H9 (cell line): Measurements from ENCODE around the gene USP3. TPM values are rescaled to one million over a fixed set of nuclear protein-coding genes. Genes with fewer than 3 reads are reported as not detected.

Source experiments
- DNase-seq: peaks from one replicate; pipeline ENCODE4 v3.0.0-alpha.2; 2017
- H2AFZ ChIP-seq: one replicate; pipeline ENCODE4 v1.6.1; 2013; ENCODE audit warnings: mild to moderate bottlenecking, low read length, control low read depth, moderate library complexity
- H2AK5ac ChIP-seq: 2 replicates; pipeline ENCODE4 v1.6.1; 2013; ENCODE audit warnings: low read length, control low read depth, mixed read lengths; ENCODE audit not compliant: insufficient read length
- H2BK120ac ChIP-seq: one replicate; pipeline ENCODE4 v1.6.1; 2013; ENCODE audit warnings: low read depth, mild to moderate bottlenecking, low read length, control low read depth, inconsistent platforms; ENCODE audit not compliant: poor library complexity, severe bottlenecking
- H2BK12ac ChIP-seq: 2 replicates; pipeline ENCODE4 v1.6.1; 2013; ENCODE audit warnings: low read length, control low read depth, mixed read lengths, low read depth; ENCODE audit not compliant: insufficient read length
- H2BK15ac ChIP-seq: 2 replicates; pipeline ENCODE4 v1.6.1; 2013; ENCODE audit warnings: low read depth, low read length, control low read depth
- H2BK20ac ChIP-seq: one replicate; pipeline ENCODE4 v1.6.1; 2013; ENCODE audit warnings: low read depth, mild to moderate bottlenecking, low read length, control low read depth, inconsistent platforms; ENCODE audit not compliant: poor library complexity, severe bottlenecking
- H2BK5ac ChIP-seq: 2 replicates; pipeline ENCODE4 v1.6.1; 2013; ENCODE audit warnings: low read length, control low read depth, mixed read lengths; ENCODE audit not compliant: insufficient read length
- H3K14ac ChIP-seq: 2 replicates; pipeline ENCODE4 v1.6.1; 2013; ENCODE audit warnings: low read length, control low read depth; ENCODE audit not compliant: insufficient read depth
- H3K18ac ChIP-seq: 2 replicates; pipeline ENCODE4 v1.6.1; 2013; ENCODE audit warnings: low read depth, mild to moderate bottlenecking, mixed read lengths, low read length, control low read depth; ENCODE audit not compliant: insufficient read length
- H3K23ac ChIP-seq: 2 replicates; pipeline ENCODE4 v1.6.1; 2013; ENCODE audit warnings: low read length, control low read depth, mixed read lengths, low read depth; ENCODE audit not compliant: insufficient read length
- H3K23me2 ChIP-seq: 2 replicates; pipeline ENCODE4 v1.6.1; 2013; ENCODE audit warnings: low read depth, mild to moderate bottlenecking, mixed read lengths, low read length, control low read depth; ENCODE audit not compliant: insufficient read length, poor library complexity, severe bottlenecking
- H3K27ac ChIP-seq: 2 replicates; pipeline ENCODE4 v1.5.1; 2013; ENCODE audit warnings: low read length, control low read depth, mixed read lengths, low read depth; ENCODE audit not compliant: insufficient read length
- H3K27me3 ChIP-seq: 2 replicates; pipeline ENCODE4 v1.6.1; 2013; ENCODE audit warnings: low read length, control low read depth, inconsistent platforms; ENCODE audit not compliant: insufficient read depth
- H3K4ac ChIP-seq: 2 replicates; pipeline ENCODE4 v1.6.1; 2013; ENCODE audit warnings: low read depth, mild to moderate bottlenecking, control low read depth, inconsistent platforms, low read length, moderate library complexity
- H3K4me1 ChIP-seq: 2 replicates; pipeline ENCODE4 v1.6.1; 2013; ENCODE audit warnings: low read length, control low read depth, inconsistent platforms; ENCODE audit not compliant: insufficient read depth
- H3K4me2 ChIP-seq: 2 replicates; pipeline ENCODE4 v1.6.1; 2013; ENCODE audit warnings: low read length, control low read depth, mixed read lengths; ENCODE audit not compliant: insufficient read length, insufficient read depth
- H3K56ac ChIP-seq: 2 replicates; pipeline ENCODE4 v1.6.1; 2013; ENCODE audit warnings: low read depth, mild to moderate bottlenecking, mixed read lengths, low read length, control low read depth; ENCODE audit not compliant: insufficient read length
- H3K79me1 ChIP-seq: 2 replicates; pipeline ENCODE4 v1.6.1; 2013; ENCODE audit warnings: low read depth, mild to moderate bottlenecking, moderate library complexity, low read length, control low read depth, inconsistent platforms; ENCODE audit not compliant: insufficient read depth, poor library complexity, severe bottlenecking
- H3K79me2 ChIP-seq: 2 replicates; pipeline ENCODE4 v1.6.1; 2013; ENCODE audit warnings: low read length, control low read depth, inconsistent platforms; ENCODE audit not compliant: insufficient read depth
- H3K9ac ChIP-seq: 2 replicates; pipeline ENCODE4 v1.6.1; 2013; ENCODE audit warnings: low read length, control low read depth, mixed read lengths; ENCODE audit not compliant: insufficient read length; ENCODE audit errors: extremely low read depth
- H3K9me3 ChIP-seq: one replicate; pipeline ENCODE4 v1.6.1; 2013; ENCODE audit warnings: low read depth, low read length, inconsistent platforms; ENCODE audit not compliant: control insufficient read depth
- H3T11ph ChIP-seq: one replicate; pipeline ENCODE4 v1.6.1; 2013; ENCODE audit warnings: mild to moderate bottlenecking, low read length, control low read depth, inconsistent platforms
- H4K20me1 ChIP-seq: one replicate; pipeline ENCODE4 v1.6.1; 2013; ENCODE audit not compliant: control insufficient read depth, insufficient read length, insufficient read depth
- H4K5ac ChIP-seq: 2 replicates; pipeline ENCODE4 v1.6.1; 2013; ENCODE audit warnings: low read depth, mild to moderate bottlenecking, mixed read lengths, low read length, control low read depth; ENCODE audit not compliant: insufficient read length
- H4K8ac ChIP-seq: replicated peaks from 2 replicates; pipeline ENCODE4 v1.6.1; 2013; ENCODE audit warnings: low read length, control low read depth, mixed read lengths, low read depth; ENCODE audit not compliant: insufficient read length
- H4K91ac ChIP-seq: 2 replicates; pipeline ENCODE4 v1.6.1; 2013; ENCODE audit warnings: low read depth, mild to moderate bottlenecking, moderate library complexity, mixed read lengths, low read length, control low read depth; ENCODE audit not compliant: insufficient read length
- H3K27ac Mint-ChIP-seq, 3 experiments: 2 replicates in 2 of 3; 3 replicates in 1 of 3; pipeline ENCODE4 v1.8.0; 2020 to 2021; ENCODE audit warnings: mixed read lengths in 3 of 3, mild to moderate bottlenecking in 1 of 3, moderate library complexity in 1 of 3
- H3K27me3 Mint-ChIP-seq: 2 replicates; pipeline ENCODE4 v1.8.0; 2021; ENCODE audit warnings: low read depth, mild to moderate bottlenecking, moderate library complexity, mixed read lengths
- H3K36me3 Mint-ChIP-seq, 3 experiments: 2 replicates in 2 of 3; 3 replicates in 1 of 3; pipeline ENCODE4 v1.8.0; 2020 to 2021; ENCODE audit warnings: low read depth in 3 of 3, mixed read lengths in 3 of 3; ENCODE audit not compliant: insufficient read depth in 1 of 3
- H3K4me1 Mint-ChIP-seq, 2 experiments: 2 replicates each; pipeline ENCODE4 v1.8.0; 2020; ENCODE audit warnings: mixed read lengths in 2 of 2
- H3K4me3 Mint-ChIP-seq, 2 experiments: 2 replicates in 1 of 2; 3 replicates in 1 of 2; pipeline ENCODE4 v1.8.0; 2020 to 2021; ENCODE audit warnings: mild to moderate bottlenecking in 2 of 2, mixed read lengths in 2 of 2, moderate library complexity in 1 of 2
- H3K9me3 Mint-ChIP-seq, 2 experiments: 2 replicates in 1 of 2; 3 replicates in 1 of 2; pipeline ENCODE4 v1.8.0; 2020; ENCODE audit warnings: mild to moderate bottlenecking in 2 of 2, mixed read lengths in 2 of 2, moderate library complexity in 1 of 2
- WGBS: extraction: QIAGEN DNeasy Blood & Tissue Kit; methylation state at CpG from one replicate; pipeline ENCODE4 v1.1.7; 2013; ENCODE audit warnings: missing lambda C conversion rate, low lambda C conversion rate, mixed read lengths; ENCODE audit not compliant: insufficient read length; ENCODE audit errors: extremely low coverage; 5-methylcytosine and 5-hydroxymethylcytosine counted together
- total RNA-seq: library from RNA; stranded (reverse); gene quantifications from 2 replicates; pipeline ENCODE4 v1.2.1, GENCODE V29; 2021
- TF ChIP-seq, protein P1 (sequence below): fragments of 200-600 bp; sonication (generic); conservative IDR thresholded peaks from 3 replicates; pipeline ENCODE4 v1.8.0; 2021; ENCODE audit warnings: antibody characterized with exemption, mild to moderate bottlenecking

Gene USP3
- total RNA-seq, 1 experiment from 2014 or later: 14.2 TPM

DNA sequence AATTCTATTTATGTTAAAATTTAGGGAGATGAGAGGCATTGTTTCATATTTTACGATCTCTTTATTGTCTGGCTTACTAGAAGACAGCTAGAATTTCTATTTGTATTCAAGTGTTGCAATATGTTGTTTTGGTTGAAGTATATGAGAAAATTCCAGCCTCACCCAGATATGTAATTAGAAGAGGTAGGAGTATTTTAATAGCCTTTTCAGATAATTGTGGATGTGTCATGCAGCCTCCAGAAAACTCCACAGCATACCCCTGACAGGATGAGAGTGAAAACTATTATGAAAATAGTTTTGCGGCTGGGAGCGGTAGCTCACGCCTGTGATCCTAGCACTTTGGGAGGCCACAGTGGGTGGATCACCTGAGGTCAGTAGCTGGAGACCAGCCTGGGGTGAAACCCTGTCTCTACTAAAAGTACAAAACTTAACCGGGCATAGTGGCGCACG, 21.5 kb upstream of the USP3 start:
- Histone ChIP-seq H3K27ac (no peak overlapping the region), H3K18ac (no peak overlapping the region), H4K8ac (no peak overlapping the region), H2BK20ac (no peak overlapping the region), H4K91ac (no peak overlapping the region), H3K9me3 (no peaks in the 10 kb centered on the region), H4K5ac (no peak overlapping the region), H3K14ac (no peak overlapping the region), H2BK5ac (no peak overlapping the region), H2BK12ac (no peak overlapping the region), H3K4ac (no peak overlapping the region), H3K23me2 (no peaks in the 10 kb centered on the region), H2AFZ (no peak overlapping the region), H3K27me3 (no peaks in the 10 kb centered on the region), H3K9ac (no peak overlapping the region), H3K4me1 (peaks cover 5% of the 10 kb centered on the region; the same call in 1 of the 2 replicates), H3K79me2 (no peaks in the 10 kb centered on the region), H3K56ac (no peak overlapping the region), H3K79me1 (no peaks in the 10 kb centered on the region), H3K23ac (no peak overlapping the region), H3T11ph (no peak overlapping the region), H2AK5ac (no peak overlapping the region), H2BK120ac (no peak overlapping the region), H3K4me2 (no peak overlapping the region), H4K20me1 (no peaks in the 10 kb centered on the region), H2BK15ac (no peak overlapping the region)
- Mint-ChIP-seq H3K27me3 (peaks cover 6% of the 10 kb centered on the region), H3K4me3 (no peak overlapping the region), H3K36me3 (no peaks in the 10 kb centered on the region), H3K27ac (peak overlapping the region in 1 of 3 experiments; percentile 73; a peak in 2 of 7 replicates), H3K4me1 (peaks cover 33 to 45% of the 10 kb centered on the region in 2 experiments), H3K9me3 (no peaks in the 10 kb centered on the region; a peak in 1 of 5 replicates)
- no peak for DNase-seq
- no CpG with 5 or more reads among the region's 7 CpGs for WGBS
- TF ChIP-seq, protein P1, sequence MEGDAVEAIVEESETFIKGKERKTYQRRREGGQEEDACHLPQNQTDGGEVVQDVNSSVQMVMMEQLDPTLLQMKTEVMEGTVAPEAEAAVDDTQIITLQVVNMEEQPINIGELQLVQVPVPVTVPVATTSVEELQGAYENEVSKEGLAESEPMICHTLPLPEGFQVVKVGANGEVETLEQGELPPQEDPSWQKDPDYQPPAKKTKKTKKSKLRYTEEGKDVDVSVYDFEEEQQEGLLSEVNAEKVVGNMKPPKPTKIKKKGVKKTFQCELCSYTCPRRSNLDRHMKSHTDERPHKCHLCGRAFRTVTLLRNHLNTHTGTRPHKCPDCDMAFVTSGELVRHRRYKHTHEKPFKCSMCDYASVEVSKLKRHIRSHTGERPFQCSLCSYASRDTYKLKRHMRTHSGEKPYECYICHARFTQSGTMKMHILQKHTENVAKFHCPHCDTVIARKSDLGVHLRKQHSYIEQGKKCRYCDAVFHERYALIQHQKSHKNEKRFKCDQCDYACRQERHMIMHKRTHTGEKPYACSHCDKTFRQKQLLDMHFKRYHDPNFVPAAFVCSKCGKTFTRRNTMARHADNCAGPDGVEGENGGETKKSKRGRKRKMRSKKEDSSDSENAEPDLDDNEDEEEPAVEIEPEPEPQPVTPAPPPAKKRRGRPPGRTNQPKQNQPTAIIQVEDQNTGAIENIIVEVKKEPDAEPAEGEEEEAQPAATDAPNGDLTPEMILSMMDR: no peak
